Tibial nerve (tissue), 4 donors: ENCODE measurements around the gene KRTAP3-3. TPM values are rescaled to one million over a fixed set of nuclear protein-coding genes. Genes with fewer than 3 reads are reported as not detected.

Experiments used
- DNase-seq, 2 donors: peaks; one replicate each; pipeline ENCODE4 v3.0.0-alpha.2; 2019; ENCODE audit warnings: low spot score in 2 of 2
- H3K27ac ChIP-seq, 4 donors: fragments of 200-600 bp; sonication (generic) in 3 of 4; one replicate each; pipeline ENCODE4 v1.5.1; 2017 to 2019; ENCODE audit warnings: mild to moderate bottlenecking in 1 of 4
- H3K27me3 ChIP-seq, 2 donors: fragments of 200-600 bp; sonication (generic) in 1 of 2; one replicate each; pipeline versions ENCODE4 v1.5.1 to v1.6.0; 2017 to 2019
- H3K36me3 ChIP-seq, 3 donors: fragments of 200-600 bp; sonication (generic); one replicate each; pipeline ENCODE4 v1.5.1; 2018 to 2019
- H3K4me1 ChIP-seq, 4 donors: fragments of 200-600 bp; sonication (generic) in 3 of 4; one replicate each; pipeline ENCODE4 v1.5.1; 2017 to 2019
- H3K4me3 ChIP-seq, 4 donors: fragments of 200-600 bp; sonication (generic) in 3 of 4; one replicate each; pipeline ENCODE4 v1.5.1; 2017 to 2019; ENCODE audit warnings: mild to moderate bottlenecking in 1 of 4, moderate library complexity in 1 of 4
- H3K9me3 ChIP-seq, 4 donors: fragments of 200-600 bp; sonication (generic) in 3 of 4; one replicate each; pipeline ENCODE4 v1.5.1; 2017 to 2019
- EP300 ChIP-seq, 2 donors: sonication (generic); formaldehyde crosslinking; IDR thresholded peaks; one replicate each; pipeline ENCODE4 v1.6.1; 2017; ENCODE audit warnings: antibody characterized with exemption in 2 of 2, mild to moderate bottlenecking in 1 of 2
- POLR2A ChIP-seq, 2 donors: fragments of 450-650 bp; IDR thresholded peaks; one replicate each; pipeline ENCODE4 v1.6.1; 2017; ENCODE audit warnings: antibody characterized with exemption in 2 of 2, mild to moderate bottlenecking in 2 of 2, moderate library complexity in 2 of 2
- WGBS, 2 donors: methylation state at CpG; one replicate each; pipeline ENCODE4 v1.1.5; 2018; 5-methylcytosine and 5-hydroxymethylcytosine counted together
- total RNA-seq, 4 donors: library from RNA; depleted of rRNA; stranded (reverse); fragments of >200 nt; gene quantifications; one replicate each; pipeline ENCODE4 v1.1.0, GENCODE V29; 2016
- TF ChIP-seq, protein P1 (sequence below), 5 experiments: fragments of 200-600 bp in 3 of 5; fragments of 450-650 bp in 2 of 5; sonication (generic) in 3 of 5; IDR thresholded peaks; one replicate each; pipeline ENCODE4 v1.5.1; 2016 to 2019; ENCODE audit warnings: antibody characterized with exemption in 5 of 5, mild to moderate bottlenecking in 3 of 5, moderate library complexity in 2 of 5

KRTAP3-3 gene
- total RNA-seq, 4 donors from 2014 or later: not detected

DNA sequence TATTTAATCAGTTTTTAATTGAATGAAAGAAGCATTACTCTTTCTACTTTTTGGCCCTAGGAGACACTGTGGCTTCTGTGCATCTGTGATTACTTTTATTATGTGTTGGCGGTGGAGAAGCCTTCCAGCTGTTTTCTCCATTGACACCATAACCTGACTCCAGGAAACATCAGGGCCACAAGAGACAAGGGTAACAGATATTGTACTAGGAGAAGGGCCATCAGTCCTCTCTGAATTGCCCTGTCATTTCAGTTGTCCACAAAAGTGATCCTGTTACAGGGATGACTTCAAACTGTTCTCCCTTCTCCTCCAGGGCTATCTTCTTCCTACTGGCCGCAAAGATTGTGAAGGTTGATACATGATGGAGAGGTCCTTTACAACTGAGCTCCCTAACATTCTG, 41.8 kb downstream of the KRTAP3-3 start:
- TF ChIP-seq EP300 (IDR thresholded peaks at IDR 0.05): no peak
- TF ChIP-seq, protein P1, sequence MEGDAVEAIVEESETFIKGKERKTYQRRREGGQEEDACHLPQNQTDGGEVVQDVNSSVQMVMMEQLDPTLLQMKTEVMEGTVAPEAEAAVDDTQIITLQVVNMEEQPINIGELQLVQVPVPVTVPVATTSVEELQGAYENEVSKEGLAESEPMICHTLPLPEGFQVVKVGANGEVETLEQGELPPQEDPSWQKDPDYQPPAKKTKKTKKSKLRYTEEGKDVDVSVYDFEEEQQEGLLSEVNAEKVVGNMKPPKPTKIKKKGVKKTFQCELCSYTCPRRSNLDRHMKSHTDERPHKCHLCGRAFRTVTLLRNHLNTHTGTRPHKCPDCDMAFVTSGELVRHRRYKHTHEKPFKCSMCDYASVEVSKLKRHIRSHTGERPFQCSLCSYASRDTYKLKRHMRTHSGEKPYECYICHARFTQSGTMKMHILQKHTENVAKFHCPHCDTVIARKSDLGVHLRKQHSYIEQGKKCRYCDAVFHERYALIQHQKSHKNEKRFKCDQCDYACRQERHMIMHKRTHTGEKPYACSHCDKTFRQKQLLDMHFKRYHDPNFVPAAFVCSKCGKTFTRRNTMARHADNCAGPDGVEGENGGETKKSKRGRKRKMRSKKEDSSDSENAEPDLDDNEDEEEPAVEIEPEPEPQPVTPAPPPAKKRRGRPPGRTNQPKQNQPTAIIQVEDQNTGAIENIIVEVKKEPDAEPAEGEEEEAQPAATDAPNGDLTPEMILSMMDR (IDR thresholded peaks at IDR 0.05): no peak
- TF ChIP-seq POLR2A (IDR thresholded peaks at IDR 0.05): no peak
- H3K27me3 ChIP-seq: no peaks in the 10 kb centered on the region
- H3K27ac ChIP-seq: no peak overlapping the region
- WGBS, 2 donors: 73 to 86% methylated on average over 2 of the region's 2 CpGs
- no peaks in the 10 kb centered on the region for H3K9me3 ChIP-seq
- no peak overlapping the region for H3K4me3 ChIP-seq
- H3K4me1 ChIP-seq: peaks cover 0 to 11% (median 0%) of the 10 kb centered on the region in 4 donors
- no peaks in the 10 kb centered on the region for H3K36me3 ChIP-seq
- DNase-seq: no peak

DNA sequence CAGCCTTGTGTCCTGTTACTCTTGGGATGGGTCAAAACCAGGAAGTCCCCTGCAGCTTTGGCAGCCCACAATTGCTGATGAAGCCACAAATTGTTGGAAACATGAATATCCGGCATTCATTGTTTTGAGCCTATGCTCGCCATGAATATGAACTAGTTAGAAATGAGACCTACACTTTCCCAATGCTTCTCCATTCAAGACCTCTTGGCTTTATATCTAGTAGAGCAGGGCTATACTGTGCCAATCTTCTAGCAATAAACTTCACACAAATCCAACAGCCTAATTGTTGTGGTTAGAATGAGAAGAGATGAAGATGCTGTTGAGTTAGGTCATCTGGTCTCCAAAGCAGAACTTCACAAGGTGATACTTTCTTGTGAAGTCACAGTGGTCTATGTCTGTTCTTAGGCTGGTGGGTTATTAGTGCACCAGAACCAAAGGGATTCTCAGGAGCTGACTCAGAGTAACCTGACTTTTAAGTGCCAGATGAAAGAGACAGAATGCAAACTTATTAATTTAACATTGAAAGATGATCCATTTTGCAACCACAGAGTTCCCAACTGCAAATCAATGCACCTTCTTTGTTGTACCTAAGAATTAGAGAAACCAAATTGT, 42.8 kb downstream of the KRTAP3-3 start:
- 90 to 95% methylated on average over 2 of the region's 2 CpGs for WGBS, 2 donors
- Histone ChIP-seq H3K4me1 (peaks cover 0 to 11% (median 0%) of the 10 kb centered on the region in 4 donors), H3K9me3 (no peaks in the 10 kb centered on the region), H3K27me3 (no peaks in the 10 kb centered on the region), H3K36me3 (no peaks in the 10 kb centered on the region), H3K27ac (no peak overlapping the region), H3K4me3 (no peak overlapping the region)
- no peak for TF ChIP-seq EP300 (IDR thresholded peaks at IDR 0.05)
- TF ChIP-seq POLR2A (IDR thresholded peaks at IDR 0.05): no peak
- TF ChIP-seq, protein P1 (IDR thresholded peaks at IDR 0.05): no peak
- no peak for DNase-seq

DNA sequence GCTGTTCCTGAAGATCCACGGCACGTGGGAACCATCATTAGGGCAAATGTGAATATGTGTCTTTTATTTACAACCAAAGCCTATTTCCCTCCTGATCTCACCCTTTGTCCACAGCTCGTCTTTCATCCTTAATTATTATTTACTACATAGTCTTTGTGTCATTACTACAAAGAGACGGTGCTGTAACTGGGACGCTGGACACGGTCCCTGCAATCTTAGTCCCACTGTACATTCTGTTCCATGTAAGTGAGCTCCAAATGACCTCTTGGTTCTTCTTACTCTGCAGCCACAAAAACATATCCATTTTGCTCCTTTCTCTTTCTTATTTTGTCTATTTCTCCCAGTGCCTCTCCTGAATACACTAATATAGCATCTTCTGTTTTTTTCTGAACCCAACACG, 43.8 kb downstream of the KRTAP3-3 start:
- 69 to 83% methylated on average over 7 of the region's 7 CpGs for WGBS, 2 donors
- Histone ChIP-seq H3K4me3 (no peak overlapping the region), H3K9me3 (no peaks in the 10 kb centered on the region), H3K36me3 (no peaks in the 10 kb centered on the region), H3K4me1 (peaks cover 0 to 11% (median 0%) of the 10 kb centered on the region in 4 donors), H3K27me3 (no peaks in the 10 kb centered on the region), H3K27ac (no peak overlapping the region)
- DNase-seq: no peak
- TF ChIP-seq, protein P1 (IDR thresholded peaks at IDR 0.05): no peak
- TF ChIP-seq EP300 (IDR thresholded peaks at IDR 0.05): no peak

DNA sequence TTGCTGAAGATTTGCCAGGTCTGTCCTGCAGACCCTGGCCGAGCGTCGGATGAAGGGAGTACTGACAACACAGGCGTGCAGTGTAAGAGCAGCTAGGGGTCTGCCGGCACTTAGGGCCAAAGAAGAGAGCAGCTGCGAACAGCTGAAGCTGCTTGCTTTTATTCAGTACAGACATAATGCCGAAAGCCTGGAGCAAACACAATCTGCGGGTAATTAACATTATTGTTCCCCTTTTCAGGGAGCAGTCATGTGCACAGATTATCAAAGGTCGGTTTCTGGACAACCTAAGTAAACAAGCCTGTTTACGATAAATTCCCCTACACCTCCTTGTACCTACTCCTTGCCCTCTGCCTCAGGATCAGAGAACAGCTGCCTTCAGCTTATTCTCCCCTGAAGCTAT, 44.5 kb downstream of the KRTAP3-3 start:
- no peak overlapping the region for H3K27ac ChIP-seq
- TF ChIP-seq, protein P1 (IDR thresholded peaks at IDR 0.05): no peak
- no peak for TF ChIP-seq EP300 (IDR thresholded peaks at IDR 0.05)
- no peak for TF ChIP-seq POLR2A (IDR thresholded peaks at IDR 0.05)
- DNase-seq: no peak
- no peaks in the 10 kb centered on the region for H3K27me3 ChIP-seq
- 27 to 39% methylated on average over 10 of the region's 10 CpGs for WGBS, 2 donors
- no peaks in the 10 kb centered on the region for H3K9me3 ChIP-seq
- no peak overlapping the region for H3K4me3 ChIP-seq
- H3K36me3 ChIP-seq: no peaks in the 10 kb centered on the region
- peaks cover 0 to 11% (median 0%) of the 10 kb centered on the region in 4 donors for H3K4me1 ChIP-seq

DNA sequence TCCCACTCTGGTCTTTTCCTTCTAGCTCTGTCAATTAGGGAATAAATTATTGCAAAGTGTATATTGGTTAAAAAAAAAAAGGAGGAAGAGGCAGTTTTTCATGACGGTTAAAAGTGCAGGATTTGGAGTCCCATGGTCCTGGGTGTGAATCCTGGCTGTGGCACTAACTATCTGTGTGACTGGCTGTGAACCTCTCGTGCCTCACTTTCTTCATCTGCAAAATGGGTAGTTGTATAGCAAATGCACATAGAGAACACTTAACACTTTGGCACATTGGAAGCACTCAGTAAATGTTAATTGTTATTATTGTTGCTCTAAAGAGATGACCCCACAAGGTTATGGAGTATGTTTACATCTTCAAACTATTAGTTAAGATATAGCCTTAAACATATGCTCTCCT, 46.0 kb downstream of the KRTAP3-3 start:
- Histone ChIP-seq H3K4me1 (peaks cover 0 to 11% (median 0%) of the 10 kb centered on the region in 4 donors), H3K27ac (no peak overlapping the region), H3K9me3 (no peaks in the 10 kb centered on the region), H3K27me3 (no peaks in the 10 kb centered on the region), H3K36me3 (no peaks in the 10 kb centered on the region), H3K4me3 (no peak overlapping the region)
- no peak for DNase-seq
- no peak for TF ChIP-seq EP300 (IDR thresholded peaks at IDR 0.05)
- TF ChIP-seq POLR2A (IDR thresholded peaks at IDR 0.05): no peak
- TF ChIP-seq, protein P1 (IDR thresholded peaks at IDR 0.05): no peak
- WGBS, 2 donors: 79 to 82% methylated on average over 2 of the region's 2 CpGs
